MCF 10A (cell line): ENCODE results near the gene CXCR1. TPM values are rescaled to one million over a fixed set of nuclear protein-coding genes. Genes with fewer than 3 reads are reported as not detected.

Source experiments
- BruUV-seq: library from RNA; stranded (reverse); fragments of 400-500 nt; replicated peaks from 2 replicates; lab custom pipeline; 2021; lab: Mats Ljungman, UMichigan
- CTCF ChIA-PET: fragments of 300-600 bp; sonication (Branson Sonifier 250); formaldehyde crosslinking; extraction: SDS; loops from one replicate; lab custom pipeline; 2021; ENCODE audit warnings: antibody characterized with exemption, inconsistent platforms; lab: Yijun Ruan, JAX
- POLR2A ChIA-PET: fragments of 300-600, 350-650 bp; sonication (Branson Sonifier 250); formaldehyde crosslinking; extraction: SDS; loops from one replicate; lab custom pipeline; 2020; ENCODE audit warnings: antibody characterized with exemption, inconsistent platforms; lab: Yijun Ruan, JAX
- DNase-seq: peaks from one replicate; pipeline ENCODE4 v3.0.0-alpha.2; 2018; ENCODE audit not compliant: unreplicated experiment
- H3K27ac Mint-ChIP-seq: one replicate; pipeline ENCODE4 v1.8.0; 2022; ENCODE audit warnings: mild to moderate bottlenecking, low read depth, mixed read lengths; ENCODE audit not compliant: unreplicated experiment
- H3K27me3 Mint-ChIP-seq: one replicate; pipeline ENCODE4 v1.8.0; 2022; ENCODE audit warnings: mixed read lengths; ENCODE audit not compliant: insufficient read depth, unreplicated experiment
- H3K36me3 Mint-ChIP-seq: one replicate; pipeline ENCODE4 v1.8.0; 2022; ENCODE audit warnings: mild to moderate bottlenecking, moderate library complexity, mixed read lengths; ENCODE audit not compliant: insufficient read depth, unreplicated experiment
- H3K4me1 Mint-ChIP-seq: one replicate; pipeline ENCODE4 v1.8.0; 2022; ENCODE audit warnings: mixed read lengths; ENCODE audit not compliant: insufficient read depth, unreplicated experiment
- H3K4me3 Mint-ChIP-seq: one replicate; pipeline ENCODE4 v1.8.0; 2022; ENCODE audit warnings: mild to moderate bottlenecking, moderate library complexity, mixed read lengths; ENCODE audit not compliant: unreplicated experiment
- H3K9me3 Mint-ChIP-seq: one replicate; pipeline ENCODE4 v1.8.0; 2022; ENCODE audit warnings: mixed read lengths; ENCODE audit not compliant: unreplicated experiment
- CTCF ChIP-seq: fragments of 200-600 bp; IDR thresholded peaks from one replicate; pipeline ENCODE4 v1.8.0; 2022; ENCODE audit warnings: antibody characterized with exemption, mild to moderate bottlenecking; ENCODE audit not compliant: unreplicated experiment
- intact Hi-C: fragments of 100-400 bp; cut with micrococcal nuclease; formaldehyde crosslinking; loops from 2 replicates; pipeline ENCODE4 v1.14.1; 2022
- total RNA-seq: library from RNA; stranded (reverse); gene quantifications from 2 replicates; pipeline ENCODE4 v1.2.3, GENCODE V29; 2022

Gene CXCR1
- total RNA-seq, 1 experiment from 2014 or later, result 0.12 TPM

GRCh38 chr2:218168635-218169462 is 2.1 kb upstream of the CXCR1 start:
- ChIA-PET CTCF (interaction anchor here (0.5 to 1.9 kb wide), 11 partner anchors 11 to 1436 kb away, joined by 3 to 9 read pairs (median 3); no protein-coding TSS in a partner anchor), POLR2A (interaction anchor here (0.7 to 1.0 kb wide), 2 partner anchors 48 to 102 kb away, joined by 3 to 5 read pairs; partner anchors contain the start of genes ARPC2 and PNKD)
- no peak overlapping the region for H3K4me3 Mint-ChIP-seq
- no peaks in the 10 kb centered on the region for H3K9me3 Mint-ChIP-seq
- H3K36me3 Mint-ChIP-seq, result no peaks in the 10 kb centered on the region
- H3K4me1 Mint-ChIP-seq, result no peaks in the 10 kb centered on the region
- intact Hi-C loops, result no loop called here
- H3K27ac Mint-ChIP-seq, result no peak overlapping the region
- DNase-seq, result peak; percentile 71
- BruUV-seq, result no TSS peak
- peaks cover 11% of the 10 kb centered on the region for H3K27me3 Mint-ChIP-seq
- TF ChIP-seq CTCF, result peak; percentile 51

GRCh38 chr2:218168016-218168415 is 1.3 kb upstream of the CXCR1 start:
- TF ChIP-seq CTCF, result no peak
- Mint-ChIP-seq H3K27me3 (peaks cover 11% of the 10 kb centered on the region), H3K9me3 (no peaks in the 10 kb centered on the region), H3K4me3 (no peak overlapping the region), H3K27ac (no peak overlapping the region), H3K4me1 (no peaks in the 10 kb centered on the region), H3K36me3 (no peaks in the 10 kb centered on the region)
- ChIA-PET POLR2A (interaction anchor here (1.0 kb wide), 1 partner anchor 49 kb away, joined by 3 read pairs; the partner anchor contains the start of gene ARPC2), CTCF (interaction anchor here (0.5 to 1.9 kb wide), 12 partner anchors 11 to 1436 kb away, joined by 3 to 9 read pairs (median 3); no protein-coding TSS in a partner anchor)
- no peak for DNase-seq
- BruUV-seq, result no TSS peak
- intact Hi-C loops, result no loop called here

- no peak for DNase-seq
- no peak overlapping the region for H3K4me3 Mint-ChIP-seq
- POLR2A ChIA-PET, result interaction anchor here (0.6 to 0.7 kb wide), 2 partner anchors 55 to 1032 kb away, joined by 3 read pairs; no protein-coding TSS in a partner anchor
- no peaks in the 10 kb centered on the region for H3K9me3 Mint-ChIP-seq
- H3K27ac Mint-ChIP-seq, result no peak overlapping the region
- CTCF ChIA-PET, result interaction anchor here (0.6 to 1.4 kb wide), 6 partner anchors 9 to 377 kb away, joined by 3 to 6 read pairs (median 3); no protein-coding TSS in a partner anchor
- BruUV-seq, result no TSS peak
- peaks cover 6% of the 10 kb centered on the region for H3K4me1 Mint-ChIP-seq
- intact Hi-C loops, result no loop called here
- H3K27me3 Mint-ChIP-seq, result peaks cover 11% of the 10 kb centered on the region
- no peak for TF ChIP-seq CTCF
- no peaks in the 10 kb centered on the region for H3K36me3 Mint-ChIP-seq
These were observed 3.9 kb downstream of the CXCR1 start for GRCh38 chr2:218162814-218163213.

GRCh38 chr2:218161644-218162043 is 5.1 kb downstream of the CXCR1 start:
- no peak overlapping the region for H3K27ac Mint-ChIP-seq
- DNase-seq, result no peak
- no TSS peak for BruUV-seq
- ChIA-PET POLR2A (no interaction called here), CTCF (interaction anchor here (0.8 to 1.2 kb wide), 2 partner anchors 8 to 11 kb away, joined by 3 read pairs; no protein-coding TSS in a partner anchor)
- H3K27me3 Mint-ChIP-seq, result peaks cover 11% of the 10 kb centered on the region
- H3K4me1 Mint-ChIP-seq, result peaks cover 6% of the 10 kb centered on the region
- H3K4me3 Mint-ChIP-seq, result no peak overlapping the region
- H3K36me3 Mint-ChIP-seq, result no peaks in the 10 kb centered on the region
- intact Hi-C loops, result no loop called here
- TF ChIP-seq CTCF, result no peak
- no peaks in the 10 kb centered on the region for H3K9me3 Mint-ChIP-seq
